NCI-H1105 (cell line): ENCODE data around the gene LRBA.
"Not testable (repeated sequence)": the region's sequence is repeated elsewhere in the genome, so short reads cannot be mapped to it uniquely, and the experiment has no call there.

Experiments used
- DNase-seq: peaks from one replicate; lab custom pipeline; 2025; lab: John Stamatoyannopoulos, UW

The LRBA gene

DNA sequence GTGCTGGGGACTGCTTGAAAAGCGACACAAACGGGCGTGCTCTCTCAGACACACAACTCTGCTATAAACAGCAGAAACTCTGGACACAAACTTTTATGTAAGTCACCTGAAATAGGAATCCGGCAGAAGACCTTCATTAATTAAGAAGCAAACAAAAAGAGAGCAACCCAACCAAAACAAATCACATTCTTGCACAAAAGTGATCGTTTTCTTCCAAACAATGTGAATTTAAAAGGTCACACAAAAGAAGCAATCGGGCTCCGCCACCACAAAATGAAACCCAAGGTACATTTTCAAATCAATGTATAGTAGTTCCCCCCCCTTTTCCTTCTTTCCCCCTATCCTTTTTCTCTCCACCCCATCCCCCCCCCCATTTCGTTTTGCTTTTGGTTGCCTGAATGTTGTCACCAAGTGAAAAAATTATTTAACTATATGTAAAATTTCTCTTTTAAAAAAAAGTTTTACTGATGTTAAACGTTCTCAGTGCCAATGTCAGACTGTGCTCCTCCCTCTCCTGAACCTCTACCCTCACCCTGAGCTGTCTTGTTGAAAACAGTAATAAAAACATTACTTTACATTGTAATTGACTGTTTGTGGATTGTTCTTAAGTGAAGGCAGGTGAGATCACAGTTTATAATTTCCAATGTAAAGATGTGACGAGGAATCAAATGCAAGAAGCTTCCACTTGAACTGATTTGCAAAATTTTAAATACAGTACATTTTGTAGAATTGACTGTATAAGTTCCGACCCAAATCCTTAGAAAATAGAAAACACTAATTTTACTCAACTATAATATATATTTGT is 430.8 kb downstream of the LRBA start:
- no peak for DNase-seq

DNA sequence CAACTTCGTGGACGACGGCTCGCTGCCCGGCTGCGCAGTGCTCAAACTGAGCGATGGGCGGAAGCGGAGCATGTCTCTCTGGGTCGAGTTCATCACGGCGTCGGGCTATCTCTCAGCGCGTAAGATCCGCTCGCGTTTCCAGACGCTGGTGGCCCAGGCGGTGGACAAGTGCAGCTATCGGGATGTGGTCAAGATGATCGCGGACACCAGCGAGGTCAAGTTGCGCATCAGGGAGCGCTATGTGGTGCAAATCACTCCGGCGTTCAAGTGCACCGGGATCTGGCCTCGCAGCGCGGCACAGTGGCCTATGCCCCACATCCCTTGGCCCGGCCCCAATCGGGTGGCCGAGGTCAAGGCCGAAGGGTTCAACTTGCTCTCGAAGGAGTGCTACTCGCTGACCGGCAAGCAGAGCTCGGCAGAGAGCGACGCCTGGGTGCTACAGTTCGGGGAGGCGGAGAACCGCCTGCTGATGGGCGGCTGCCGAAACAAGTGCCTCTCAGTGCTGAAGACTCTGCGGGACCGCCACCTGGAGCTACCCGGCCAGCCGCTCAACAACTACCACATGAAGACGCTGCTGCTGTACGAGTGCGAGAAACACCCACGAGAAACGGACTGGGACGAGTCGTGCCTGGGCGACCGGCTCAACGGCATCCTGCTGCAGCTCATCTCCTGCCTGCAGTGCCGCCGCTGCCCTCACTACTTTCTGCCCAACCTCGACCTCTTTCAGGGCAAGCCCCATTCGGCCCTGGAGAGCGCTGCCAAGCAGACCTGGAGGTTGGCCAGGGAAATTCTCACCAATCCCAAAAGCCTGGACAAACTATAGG is 431.6 kb downstream of the LRBA start:
- no peak for DNase-seq

DNA sequence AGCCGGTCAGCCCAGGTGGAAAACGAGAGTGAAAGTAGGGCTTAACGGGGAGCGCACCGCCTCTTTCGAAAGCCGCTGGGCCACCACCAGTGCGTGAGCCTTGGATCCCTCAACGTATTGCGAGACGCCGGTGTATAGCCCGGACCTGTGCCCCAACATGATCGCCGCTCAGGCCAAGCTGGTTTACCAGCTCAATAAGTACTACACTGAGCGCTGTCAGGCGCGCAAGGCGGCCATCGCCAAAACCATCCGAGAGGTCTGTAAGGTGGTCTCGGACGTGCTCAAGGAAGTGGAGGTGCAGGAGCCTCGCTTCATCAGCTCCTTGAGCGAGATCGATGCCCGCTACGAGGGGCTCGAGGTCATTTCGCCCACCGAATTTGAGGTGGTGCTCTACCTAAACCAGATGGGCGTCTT is 432.2 kb downstream of the LRBA start:
- no peak for DNase-seq

DNA sequence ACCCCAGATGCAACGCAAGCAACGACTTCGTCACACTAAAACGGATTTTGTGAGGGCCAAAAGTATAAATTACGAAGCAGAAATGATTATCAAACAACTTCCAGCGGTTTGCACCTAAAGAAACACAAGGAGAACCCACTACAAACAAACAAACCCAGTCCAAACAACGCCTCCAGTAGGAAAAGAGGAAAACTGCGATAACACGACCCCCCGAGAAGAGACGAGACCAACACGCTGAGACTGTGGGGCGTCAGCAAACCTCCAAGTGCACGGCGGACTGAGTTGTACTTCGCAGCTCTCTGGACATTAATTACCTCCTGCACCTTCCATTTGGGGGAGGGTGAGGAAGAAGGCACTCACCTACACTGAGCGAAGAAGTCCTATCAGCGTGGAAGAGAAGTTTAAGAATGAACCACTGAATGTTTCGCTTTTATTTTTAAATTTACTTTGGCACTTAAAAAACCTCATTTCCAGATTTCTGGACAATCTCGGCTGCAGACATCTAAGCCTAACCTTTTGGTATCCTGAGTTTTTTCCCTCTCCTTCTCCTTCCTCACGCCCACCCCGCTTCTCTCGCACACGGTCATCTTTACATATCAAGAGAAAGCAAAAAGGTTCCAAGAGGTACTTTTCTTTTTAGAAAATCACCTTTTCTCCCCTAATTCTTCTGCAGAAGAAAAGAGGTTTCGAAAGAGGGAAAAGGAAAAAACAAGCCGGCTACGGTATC is 432.8 kb downstream of the LRBA start, which contains the start of gene MAB21L2:
MAB21L2 (plus strand) TSS at position 6 of the 727 bp plus-strand sequence. CDS start 879 bp downstream, outside the sequence.
- no peak for DNase-seq

DNA sequence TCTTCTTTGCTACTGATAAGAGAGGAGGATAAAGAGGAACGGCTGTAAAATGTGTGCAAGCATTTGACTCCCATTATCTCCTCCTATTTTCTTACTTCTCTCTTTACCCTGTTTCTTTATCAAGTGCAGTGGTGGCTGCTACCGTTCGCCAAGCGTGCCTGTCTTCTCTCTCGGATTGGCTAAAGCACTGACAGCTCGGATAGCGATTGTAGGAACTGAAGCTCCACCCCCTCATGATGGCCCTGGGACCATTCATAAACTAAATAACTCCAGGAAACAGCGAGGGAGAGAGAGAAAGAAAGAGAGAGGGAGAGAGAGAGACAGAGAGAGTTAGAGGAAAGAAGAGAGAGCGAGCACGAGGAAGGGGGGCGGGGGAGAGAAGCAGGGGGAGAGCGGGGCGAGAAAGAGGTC is 433.4 kb downstream of the LRBA start:
- DNase-seq = no peak

DNA sequence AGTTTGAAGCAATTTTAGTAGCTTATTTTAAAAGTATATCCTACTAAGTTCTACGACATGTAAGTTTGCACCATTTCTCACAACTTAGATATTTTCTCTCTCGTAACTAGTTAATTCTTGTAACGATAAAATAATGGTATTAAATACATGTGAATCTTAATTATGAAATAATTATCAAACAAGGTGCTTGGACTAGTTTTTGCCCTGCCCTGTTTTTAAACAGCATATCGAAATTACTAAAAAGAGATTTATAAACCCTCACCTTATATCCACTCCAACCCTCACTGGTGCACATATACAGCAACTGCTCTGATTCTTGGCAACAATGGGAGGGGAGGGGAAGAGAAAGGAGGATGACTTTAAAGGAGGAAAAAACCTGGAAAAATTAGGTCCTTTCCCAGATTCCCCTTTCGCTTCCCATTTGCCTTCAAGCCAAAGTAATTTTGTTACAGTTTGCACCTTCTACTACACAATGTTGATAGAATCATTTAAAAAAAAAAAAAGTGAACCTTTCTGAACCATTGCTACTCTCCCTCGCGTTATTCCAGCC is 434.0 kb downstream of the LRBA start:
- DNase-seq = no peak

DNA sequence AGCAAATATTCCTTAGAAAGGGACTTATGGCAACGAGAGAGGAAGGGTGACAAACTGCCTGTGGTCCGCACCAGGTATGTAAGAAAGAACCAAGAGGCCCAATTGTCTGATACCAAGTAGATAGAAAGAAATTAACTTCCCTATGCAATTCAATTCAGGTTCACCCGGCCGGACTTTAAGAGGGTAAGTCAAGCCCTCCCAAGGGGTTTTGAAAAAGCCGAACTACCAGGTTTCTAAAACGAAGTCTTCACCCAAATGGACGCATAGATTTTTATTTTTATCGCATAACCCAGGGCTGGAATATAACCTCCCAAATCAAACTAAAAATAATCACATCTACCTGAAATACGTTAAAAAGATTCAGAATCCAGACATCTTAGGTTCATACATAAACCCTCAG is 434.8 kb downstream of the LRBA start:
- no peak for DNase-seq

DNA sequence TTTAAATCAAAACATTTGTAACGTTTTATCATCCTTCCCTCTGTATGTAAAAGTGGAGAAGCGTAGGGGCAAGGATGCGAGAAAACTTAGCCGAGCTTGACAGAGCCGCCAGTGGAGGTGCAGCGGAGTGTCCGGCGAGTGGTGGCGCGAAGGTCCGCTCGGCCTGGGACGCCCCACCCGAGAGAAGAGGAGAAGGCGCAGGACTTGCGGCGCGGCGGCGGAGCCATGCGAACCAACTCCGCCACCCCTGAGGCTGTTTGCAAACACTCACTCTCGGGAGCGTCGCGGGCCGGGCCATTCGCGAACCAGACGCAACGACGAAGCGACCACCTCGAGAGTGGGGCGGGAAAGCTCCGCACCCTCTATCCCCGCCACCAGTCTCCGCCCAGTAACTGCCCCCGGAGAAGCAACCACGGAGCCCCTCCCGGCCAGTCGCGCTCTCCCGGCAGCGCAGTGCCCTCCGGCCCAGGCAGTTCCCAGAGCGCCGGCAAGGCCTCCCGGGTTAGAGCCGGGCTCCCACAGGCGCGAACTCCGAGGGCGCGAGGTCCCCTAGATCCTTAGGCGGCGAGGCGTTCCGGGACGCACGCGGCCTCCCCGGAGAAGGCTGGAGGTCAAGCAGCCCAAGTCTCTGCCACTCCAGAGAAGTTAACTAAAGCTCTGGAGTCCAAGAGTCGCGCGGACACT is 435.4 kb downstream of the LRBA start:
- DNase-seq = no peak

DNA sequence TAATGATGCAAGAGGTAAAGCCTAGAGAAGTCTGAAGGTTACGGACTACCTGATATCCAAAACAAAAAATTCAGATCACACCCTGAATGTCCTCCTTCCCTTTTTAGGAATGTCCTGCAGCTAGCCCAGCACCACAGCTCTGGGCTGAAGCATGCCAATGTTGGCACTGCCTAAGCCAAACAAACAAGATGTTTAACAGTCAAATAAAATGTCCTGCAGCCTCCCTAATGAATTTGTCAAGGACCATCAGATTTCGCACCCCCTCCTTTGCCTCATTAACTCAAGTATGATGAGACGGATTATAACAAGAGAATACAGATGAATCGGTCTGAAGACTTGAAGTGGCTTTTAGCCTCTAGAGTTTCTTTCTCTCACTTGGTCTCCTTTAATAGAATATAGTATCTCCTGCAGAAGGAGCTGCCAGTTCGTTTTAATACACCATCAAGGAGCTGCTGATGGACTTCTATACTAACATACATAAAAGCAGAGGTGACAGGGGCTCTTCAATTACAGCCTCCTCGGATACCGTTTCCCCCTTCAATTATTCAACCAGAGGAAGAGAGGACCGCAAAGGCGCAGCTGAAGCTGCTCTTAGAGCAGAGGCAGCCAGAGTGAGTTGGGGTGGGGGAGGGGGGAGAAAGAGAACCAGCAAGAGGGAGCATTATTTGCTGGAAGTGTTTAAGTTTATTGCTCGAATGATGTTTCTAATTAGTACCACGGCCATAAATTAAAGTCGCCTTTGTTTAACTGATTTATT is 436.2 kb downstream of the LRBA start:
- no peak for DNase-seq

DNA sequence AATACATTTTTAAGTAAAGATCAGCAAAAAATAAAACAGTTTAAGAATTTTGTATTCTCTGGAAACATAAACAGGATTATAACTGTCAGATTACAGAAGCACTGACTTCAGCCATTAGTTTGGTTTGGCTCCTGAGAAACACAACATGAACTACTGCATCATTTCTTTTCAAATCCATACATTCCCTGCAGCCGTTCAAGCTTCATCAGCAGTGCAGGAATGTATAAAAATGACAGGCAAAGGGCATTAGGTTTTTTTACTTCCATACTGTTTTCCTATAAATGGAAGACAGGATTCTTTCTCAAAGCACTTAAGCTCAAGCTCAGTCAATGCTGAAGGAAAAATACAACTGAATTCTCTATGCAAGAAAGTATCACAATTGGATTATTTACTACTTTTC is 437.3 kb downstream of the LRBA start:
- DNase-seq = no peak

DNA sequence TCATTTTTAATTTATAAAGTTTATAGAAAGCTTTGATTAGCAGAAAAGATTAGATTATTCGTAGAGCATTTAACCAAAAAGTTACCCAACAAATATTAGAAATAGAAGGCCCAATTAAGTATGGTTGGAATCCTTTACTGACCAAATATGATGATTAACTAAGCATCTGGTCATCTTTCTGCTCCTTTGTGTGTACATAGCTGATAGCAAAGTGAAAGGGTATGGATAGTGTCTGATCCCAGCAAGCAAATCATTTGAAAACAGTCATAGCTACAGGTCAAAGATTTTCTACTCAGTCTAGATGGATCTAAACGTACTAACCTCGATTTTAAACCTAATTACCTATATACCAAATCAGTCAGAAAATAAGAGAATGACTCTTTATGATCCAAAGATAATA is 440.4 kb downstream of the LRBA start:
- DNase-seq = no peak

DNA sequence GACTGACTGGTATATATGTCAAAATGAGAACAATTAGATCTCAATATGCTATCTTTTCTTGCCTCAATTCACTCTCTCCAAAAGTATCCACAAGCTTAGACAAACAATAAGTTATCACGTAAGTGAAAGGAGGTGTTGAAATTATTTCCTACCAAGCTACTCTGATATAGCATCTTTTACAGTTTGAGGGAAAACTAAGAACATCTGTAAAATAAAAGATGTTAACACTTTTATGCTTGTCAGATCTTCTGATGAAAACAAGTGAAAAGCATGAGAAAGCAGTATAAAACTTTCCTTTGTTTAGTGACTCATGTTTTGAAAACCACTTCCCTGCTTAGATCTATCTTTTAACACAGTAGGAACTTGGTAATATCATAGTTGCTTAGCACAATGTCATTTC is 441.6 kb downstream of the LRBA start:
- no peak for DNase-seq

DNA sequence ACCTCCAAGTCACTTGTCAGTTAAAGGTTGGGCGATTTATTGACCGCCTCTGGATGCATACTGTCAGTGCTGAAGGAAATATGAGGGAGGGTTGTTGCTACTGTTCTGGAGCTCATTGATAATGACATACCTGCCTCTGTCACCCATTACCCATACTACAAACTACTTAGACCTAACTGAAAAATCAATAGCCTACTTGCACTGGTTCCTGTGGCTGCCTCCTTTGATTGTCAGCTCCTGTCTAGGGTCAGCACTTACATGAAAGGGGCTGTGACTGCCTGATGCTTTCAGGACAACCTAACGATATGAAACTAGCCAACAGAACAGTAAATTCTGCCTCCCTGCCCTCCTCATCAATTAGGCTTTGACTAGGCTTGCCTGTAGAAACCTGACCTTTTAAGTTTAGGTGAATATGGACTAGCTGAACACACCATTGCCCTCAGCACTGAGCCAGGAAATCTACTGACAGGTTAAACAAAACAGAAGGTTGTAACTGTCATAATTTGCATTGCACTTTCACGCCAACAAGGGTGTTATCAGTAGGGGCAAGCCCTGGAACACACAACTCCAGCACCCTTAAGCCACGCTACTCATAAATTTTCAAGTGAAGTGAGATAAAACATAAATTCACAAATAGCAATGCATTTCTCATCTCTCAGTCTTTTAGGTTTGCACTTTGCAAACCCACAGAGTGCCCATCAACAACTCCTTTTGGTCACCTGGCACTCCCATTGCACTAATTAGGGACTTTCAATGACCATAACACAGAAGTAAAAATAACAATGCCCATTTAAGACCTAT is 442.2 kb downstream of the LRBA start:
- DNase-seq = no peak

DNA sequence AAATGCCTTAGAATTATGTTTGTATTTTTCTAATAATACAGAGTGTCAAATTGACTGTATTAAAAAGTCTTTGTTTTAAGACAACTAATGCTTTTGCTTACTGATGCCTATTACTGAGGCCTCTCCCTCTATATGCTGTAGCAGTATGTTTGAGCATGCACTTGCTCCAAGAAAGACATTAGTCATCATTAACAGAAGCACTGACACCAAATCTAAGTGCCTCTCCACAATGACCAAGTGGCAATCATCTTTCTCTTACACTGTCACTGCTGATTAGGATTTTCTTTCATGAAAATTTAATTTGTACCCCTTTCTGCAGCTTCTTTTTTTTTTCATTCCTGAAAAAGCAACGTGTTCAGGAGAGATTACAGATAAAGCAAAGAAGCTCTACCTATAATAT is 444.2 kb downstream of the LRBA start:
- no peak for DNase-seq

DNA sequence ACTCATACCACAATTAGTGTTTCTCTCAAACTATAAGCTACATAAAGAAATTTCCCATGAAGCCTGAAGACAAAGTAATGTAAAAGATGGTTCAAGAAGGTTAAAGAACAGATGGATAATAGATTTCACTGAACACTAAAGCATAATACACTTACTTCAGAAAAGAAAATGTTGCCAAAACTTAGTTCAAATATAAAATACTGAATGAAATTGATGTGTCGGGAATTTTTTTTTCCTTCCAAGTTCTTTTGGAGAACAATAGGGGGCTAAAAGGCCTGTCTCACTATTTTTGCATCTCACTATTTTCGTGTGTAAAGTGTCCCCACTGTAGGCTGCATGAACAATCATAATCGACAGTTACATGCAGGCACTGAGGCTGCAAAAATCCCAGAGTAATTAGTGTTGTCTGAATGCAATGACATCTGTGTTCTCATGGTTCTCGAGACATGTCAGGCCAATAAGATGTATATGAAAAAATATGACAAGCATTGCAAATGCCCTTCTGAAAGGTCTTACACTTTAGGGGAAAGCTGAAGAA is 445.0 kb downstream of the LRBA start:
- DNase-seq = no peak

DNA sequence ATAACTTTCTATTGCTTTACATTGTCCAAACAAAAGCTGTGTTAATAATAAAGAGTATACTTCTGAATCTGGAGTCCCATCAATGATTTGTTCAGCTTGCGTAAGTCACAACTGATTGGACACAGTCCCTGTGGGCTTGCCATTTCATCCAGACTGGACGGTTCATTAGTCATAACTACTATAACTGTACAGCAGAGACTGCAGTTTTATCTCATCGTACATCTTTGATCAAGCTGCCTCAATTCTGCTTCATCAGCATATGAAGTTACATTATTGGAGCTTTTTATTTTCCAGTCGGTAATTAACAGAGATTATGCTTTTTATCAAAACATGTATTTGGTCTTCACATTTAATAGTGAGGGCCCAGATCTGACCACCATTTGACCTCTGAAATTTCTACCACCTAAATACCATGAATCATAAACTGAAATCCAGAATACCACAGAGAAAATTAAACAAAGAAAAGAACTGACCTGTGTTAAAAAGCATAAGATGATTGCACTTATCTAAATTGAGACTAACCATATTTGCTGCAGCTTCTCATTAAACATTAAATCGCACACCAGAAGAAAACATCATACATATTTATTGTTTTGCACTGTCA is 445.6 kb downstream of the LRBA start:
- DNase-seq = no peak

DNA sequence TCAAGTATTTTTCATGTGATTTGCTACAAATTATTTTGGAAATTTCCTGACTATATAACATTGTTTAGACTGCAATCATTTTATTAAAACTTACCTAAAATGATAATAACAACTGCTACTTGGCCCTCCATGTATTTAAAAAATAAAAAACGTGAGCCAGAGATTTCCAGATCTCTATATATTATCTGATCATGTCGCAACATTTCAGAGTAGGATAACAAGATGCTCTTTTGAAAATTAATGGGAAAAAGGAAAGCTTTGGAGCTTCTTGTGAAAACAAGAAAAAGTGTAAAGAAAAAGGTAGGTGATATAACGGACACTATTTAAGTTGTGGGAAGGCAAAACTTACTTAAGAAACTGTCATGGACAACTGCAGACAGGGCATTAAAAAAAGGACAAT is 448.0 kb downstream of the LRBA start:
- no peak for DNase-seq

DNA sequence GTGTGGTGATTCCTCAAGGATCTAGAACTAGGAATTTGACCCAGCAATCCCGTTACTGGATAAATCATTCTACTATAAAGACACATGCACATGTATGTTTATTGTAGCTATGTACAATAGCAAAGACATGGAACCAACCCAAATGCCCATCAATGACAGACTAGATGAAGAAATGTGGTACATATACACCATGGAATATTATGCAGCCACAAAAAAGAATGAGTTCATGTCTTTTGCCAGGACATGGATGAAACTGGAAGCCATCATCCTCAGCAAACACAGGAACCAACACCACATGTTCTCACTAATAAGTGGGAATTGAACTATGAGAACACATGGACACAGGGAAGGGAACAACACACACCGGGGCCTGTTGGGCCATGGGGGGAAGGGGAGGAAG is 450.1 kb downstream of the LRBA start:
- not testable (repeated sequence) for DNase-seq

DNA sequence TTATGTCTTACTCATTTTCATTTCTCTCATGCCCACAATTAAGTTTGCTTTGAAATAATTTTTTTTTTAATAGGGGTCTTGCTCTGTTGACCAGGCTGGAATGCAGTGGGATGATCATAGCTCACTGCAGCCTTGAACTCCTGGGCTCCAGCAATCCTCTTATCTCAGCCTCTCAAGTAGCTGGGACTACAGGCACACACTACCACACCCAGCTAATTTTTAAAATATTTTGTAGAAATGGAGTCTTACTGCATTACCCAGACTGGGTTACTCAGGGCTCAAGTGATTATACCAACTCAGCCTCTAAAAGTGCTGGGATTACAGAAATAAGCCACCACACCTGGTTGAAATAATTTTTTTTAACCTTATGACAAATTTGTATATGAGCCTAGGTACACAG is 452.3 kb downstream of the LRBA start:
- no peak for DNase-seq
